RPMI7951 (cell line): ENCODE data around the gene MAPT. TPM values are rescaled to one million over a fixed set of nuclear protein-coding genes. Genes with fewer than 3 reads are reported as not detected.
"Not testable (repeated sequence)": the region's sequence is repeated elsewhere in the genome, so short reads cannot be mapped to it uniquely, and the experiment has no call there.

ENCODE experiments used
- DNase-seq: peaks from one replicate; pipeline ENCODE4 v3.0.0-alpha.2; 2012; ENCODE audit warnings: low read depth
- total RNA-seq: library from RNA; depleted of rRNA; stranded (reverse); fragments of >200 nt; shearing (Covaris generic); gene quantifications from 2 replicates; pipeline ENCODE4 v1.2.3, GENCODE V29; 2014

Gene MAPT
- total RNA-seq, 1 experiment from 2014 or later = 0.12 TPM

DNA sequence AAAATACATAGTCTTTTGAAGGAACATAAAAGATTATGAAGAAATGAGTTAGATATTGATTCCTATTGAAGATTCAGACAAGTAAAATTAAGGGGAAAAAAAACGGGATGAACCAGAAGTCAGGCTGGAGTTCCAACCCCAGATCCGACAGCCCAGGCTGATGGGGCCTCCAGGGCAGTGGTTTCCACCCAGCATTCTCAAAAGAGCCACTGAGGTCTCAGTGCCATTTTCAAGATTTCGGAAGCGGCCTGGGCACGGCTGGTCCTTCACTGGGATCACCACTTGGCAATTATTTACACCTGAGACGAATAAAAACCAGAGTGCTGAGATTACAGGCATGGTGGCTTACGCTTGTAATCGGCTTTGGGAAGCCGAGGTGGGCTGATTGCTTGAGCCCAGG lies 114.2 kb downstream of the MAPT start:
- DNase-seq = no peak

DNA sequence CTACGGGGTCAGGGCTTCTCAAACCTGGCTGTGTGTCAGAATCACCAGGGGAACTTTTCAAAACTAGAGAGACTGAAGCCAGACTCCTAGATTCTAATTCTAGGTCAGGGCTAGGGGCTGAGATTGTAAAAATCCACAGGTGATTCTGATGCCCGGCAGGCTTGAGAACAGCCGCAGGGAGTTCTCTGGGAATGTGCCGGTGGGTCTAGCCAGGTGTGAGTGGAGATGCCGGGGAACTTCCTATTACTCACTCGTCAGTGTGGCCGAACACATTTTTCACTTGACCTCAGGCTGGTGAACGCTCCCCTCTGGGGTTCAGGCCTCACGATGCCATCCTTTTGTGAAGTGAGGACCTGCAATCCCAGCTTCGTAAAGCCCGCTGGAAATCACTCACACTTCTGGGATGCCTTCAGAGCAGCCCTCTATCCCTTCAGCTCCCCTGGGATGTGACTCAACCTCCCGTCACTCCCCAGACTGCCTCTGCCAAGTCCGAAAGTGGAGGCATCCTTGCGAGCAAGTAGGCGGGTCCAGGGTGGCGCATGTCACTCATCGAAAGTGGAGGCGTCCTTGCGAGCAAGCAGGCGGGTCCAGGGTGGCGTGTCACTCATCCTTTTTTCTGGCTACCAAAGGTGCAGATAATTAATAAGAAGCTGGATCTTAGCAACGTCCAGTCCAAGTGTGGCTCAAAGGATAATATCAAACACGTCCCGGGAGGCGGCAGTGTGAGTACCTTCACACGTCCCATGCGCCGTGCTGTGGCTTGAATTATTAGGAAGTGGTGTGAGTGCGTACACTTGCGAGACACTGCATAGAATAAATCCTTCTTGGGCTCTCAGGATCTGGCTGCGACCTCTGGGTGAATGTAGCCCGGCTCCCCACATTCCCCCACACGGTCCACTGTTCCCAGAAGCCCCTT lies 115.6 kb downstream of the MAPT start:
- DNase-seq = peak; percentile 70

DNA sequence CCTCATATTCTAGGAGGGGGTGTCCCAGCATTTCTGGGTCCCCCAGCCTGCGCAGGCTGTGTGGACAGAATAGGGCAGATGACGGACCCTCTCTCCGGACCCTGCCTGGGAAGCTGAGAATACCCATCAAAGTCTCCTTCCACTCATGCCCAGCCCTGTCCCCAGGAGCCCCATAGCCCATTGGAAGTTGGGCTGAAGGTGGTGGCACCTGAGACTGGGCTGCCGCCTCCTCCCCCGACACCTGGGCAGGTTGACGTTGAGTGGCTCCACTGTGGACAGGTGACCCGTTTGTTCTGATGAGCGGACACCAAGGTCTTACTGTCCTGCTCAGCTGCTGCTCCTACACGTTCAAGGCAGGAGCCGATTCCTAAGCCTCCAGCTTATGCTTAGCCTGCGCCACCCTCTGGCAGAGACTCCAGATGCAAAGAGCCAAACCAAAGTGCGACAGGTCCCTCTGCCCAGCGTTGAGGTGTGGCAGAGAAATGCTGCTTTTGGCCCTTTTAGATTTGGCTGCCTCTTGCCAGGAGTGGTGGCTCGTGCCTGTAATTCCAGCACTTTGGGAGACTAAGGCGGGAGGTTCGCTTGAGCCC lies 116.3 kb downstream of the MAPT start:
- DNase-seq = no peak

DNA sequence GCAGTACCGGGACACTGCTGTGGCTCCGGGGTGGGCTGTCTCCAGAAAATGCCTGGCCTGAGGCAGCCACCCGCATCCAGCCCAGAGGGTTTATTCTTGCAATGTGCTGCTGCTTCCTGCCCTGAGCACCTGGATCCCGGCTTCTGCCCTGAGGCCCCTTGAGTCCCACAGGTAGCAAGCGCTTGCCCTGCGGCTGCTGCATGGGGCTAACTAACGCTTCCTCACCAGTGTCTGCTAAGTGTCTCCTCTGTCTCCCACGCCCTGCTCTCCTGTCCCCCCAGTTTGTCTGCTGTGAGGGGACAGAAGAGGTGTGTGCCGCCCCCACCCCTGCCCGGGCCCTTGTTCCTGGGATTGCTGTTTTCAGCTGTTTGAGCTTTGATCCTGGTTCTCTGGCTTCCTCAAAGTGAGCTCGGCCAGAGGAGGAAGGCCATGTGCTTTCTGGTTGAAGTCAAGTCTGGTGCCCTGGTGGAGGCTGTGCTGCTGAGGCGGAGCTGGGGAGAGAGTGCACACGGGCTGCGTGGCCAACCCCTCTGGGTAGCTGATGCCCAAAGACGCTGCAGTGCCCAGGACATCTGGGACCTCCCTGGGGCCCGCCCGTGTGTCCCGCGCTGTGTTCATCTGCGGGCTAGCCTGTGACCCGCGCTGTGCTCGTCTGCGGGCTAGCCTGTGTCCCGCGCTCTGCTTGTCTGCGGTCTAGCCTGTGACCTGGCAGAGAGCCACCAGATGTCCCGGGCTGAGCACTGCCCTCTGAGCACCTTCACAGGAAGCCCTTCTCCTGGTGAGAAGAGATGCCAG lies 117.6 kb downstream of the MAPT start:
- no peak for DNase-seq

DNA sequence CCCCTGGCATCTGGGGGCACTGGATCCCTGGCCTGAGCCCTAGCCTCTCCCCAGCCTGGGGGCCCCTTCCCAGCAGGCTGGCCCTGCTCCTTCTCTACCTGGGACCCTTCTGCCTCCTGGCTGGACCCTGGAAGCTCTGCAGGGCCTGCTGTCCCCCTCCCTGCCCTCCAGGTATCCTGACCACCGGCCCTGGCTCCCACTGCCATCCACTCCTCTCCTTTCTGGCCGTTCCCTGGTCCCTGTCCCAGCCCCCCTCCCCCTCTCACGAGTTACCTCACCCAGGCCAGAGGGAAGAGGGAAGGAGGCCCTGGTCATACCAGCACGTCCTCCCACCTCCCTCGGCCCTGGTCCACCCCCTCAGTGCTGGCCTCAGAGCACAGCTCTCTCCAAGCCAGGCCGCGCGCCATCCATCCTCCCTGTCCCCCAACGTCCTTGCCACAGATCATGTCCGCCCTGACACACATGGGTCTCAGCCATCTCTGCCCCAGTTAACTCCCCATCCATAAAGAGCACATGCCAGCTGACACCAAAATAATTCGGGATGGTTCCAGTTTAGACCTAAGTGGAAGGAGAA lies 118.2 kb downstream of the MAPT start:
- no peak for DNase-seq

DNA sequence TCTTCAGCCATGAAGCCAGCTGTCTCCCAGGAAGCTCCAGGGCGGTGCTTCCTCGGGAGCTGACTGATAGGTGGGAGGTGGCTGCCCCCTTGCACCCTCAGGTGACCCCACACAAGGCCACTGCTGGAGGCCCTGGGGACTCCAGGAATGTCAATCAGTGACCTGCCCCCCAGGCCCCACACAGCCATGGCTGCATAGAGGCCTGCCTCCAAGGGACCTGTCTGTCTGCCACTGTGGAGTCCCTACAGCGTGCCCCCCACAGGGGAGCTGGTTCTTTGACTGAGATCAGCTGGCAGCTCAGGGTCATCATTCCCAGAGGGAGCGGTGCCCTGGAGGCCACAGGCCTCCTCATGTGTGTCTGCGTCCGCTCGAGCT lies 118.8 kb downstream of the MAPT start:
- no peak for DNase-seq

DNA sequence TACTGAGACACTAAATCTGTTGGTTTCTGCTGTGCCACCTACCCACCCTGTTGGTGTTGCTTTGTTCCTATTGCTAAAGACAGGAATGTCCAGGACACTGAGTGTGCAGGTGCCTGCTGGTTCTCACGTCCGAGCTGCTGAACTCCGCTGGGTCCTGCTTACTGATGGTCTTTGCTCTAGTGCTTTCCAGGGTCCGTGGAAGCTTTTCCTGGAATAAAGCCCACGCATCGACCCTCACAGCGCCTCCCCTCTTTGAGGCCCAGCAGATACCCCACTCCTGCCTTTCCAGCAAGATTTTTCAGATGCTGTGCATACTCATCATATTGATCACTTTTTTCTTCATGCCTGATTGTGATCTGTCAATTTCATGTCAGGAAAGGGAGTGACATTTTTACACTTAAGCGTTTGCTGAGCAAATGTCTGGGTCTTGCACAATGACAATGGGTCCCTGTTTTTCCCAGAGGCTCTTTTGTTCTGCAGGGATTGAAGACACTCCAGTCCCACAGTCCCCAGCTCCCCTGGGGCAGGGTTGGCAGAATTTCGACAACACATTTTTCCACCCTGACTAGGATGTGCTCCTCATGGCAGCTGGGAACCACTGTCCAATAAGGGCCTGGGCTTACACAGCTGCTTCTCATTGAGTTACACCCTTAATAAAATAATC lies 119.3 kb downstream of the MAPT start:
- DNase-seq = peak; percentile 48

DNA sequence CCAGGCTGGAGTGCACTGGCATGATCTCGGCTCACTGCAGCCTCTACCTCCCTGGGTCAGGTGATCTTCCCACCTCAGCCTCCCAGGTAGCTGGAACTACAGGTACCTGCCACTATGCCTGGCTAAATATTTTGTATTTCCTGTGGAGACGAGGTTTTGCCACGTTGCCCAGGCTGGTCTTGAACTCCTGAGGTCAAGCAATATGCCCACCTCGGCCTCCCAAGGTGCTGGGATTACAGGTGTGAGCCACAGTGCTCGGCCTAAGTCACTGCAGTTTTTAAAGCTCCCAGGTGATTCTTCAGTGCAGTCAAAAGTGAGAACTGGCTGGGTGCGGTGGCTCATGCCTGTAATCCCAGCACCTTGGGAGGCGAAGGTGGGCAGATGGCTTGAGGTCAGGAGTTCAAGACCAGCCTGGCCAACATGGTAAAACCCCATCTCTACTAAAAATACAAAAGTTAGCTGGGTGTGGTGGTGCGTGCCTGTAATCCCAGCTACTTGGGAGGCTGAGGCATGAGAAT lies 125.1 kb downstream of the MAPT start:
- not testable (repeated sequence) for DNase-seq

DNA sequence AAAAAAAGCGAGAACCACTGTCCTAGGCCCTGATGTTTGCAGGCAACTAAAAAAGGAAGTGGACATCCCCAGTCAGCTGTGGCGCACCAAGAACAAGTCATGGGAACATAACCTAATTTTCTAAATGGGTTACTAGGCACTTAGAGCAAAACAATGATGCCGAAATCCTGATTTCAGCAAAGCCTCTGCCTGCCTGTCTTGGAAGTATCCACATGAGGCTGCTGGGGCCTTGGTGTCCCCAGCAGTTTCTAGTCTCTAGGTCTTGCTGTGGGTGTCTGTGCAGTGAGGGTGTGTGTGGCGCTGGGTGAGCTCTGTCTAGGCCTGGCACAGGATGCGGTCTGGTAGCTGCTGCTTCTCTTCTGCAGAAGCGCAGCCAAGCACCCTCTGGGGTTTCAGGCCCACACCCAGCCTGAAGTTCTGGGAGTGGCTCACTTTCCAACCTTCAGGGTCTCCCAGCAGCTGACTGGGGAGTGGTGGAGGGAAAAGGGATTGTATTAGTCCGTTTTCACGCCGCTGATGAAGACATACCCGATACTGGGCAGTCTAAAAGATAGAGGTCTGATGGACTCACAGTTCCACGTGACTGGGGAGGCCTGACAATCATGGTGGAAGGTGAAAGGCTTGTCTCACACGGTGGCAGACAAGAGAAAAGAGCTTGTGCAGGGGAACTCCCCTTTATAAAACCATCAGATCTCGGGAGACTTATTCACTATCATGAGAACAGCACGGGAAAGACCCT lies 125.8 kb downstream of the MAPT start:
- DNase-seq = no peak

DNA sequence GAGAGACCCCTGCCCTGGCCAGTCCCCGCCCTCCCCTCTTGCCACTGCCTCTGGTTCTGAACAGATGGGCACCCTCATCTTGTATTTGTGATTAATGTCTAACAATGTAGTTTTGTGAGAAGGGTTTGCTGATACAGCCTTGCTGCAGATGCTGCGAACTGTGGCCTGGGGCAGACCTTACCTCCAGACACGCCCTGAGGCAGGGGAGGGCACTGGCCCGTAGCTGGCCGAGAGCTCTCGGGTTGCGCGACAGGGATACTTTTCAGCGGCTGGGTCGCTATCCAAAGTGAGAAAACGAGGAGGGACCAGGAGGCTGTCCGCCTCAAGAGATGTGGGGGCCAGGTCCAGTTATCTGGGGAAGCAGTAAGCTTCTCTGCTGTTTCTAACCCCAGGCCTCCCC lies 126.6 kb downstream of the MAPT start:
- DNase-seq = no peak

DNA sequence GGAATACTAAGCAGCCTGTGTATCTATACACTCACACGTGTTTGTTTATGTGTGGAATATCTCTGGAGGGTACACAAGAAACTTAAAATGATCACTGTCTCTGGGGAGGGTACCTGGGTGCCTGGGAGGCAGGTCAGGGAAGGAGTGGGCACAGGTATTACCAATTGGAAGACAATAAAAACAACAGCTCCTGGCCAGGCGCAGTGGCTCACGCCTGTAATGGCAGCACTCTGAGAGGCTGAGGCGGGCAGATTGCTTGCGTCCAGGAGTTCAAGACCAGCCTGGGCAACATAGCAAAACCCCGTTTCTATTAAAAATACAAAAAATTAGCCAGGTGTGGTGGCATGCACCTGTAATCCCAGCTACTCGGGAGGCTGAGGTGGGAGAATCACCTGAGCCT lies 129.0 kb downstream of the MAPT start:
- not testable (repeated sequence) for DNase-seq

DNA sequence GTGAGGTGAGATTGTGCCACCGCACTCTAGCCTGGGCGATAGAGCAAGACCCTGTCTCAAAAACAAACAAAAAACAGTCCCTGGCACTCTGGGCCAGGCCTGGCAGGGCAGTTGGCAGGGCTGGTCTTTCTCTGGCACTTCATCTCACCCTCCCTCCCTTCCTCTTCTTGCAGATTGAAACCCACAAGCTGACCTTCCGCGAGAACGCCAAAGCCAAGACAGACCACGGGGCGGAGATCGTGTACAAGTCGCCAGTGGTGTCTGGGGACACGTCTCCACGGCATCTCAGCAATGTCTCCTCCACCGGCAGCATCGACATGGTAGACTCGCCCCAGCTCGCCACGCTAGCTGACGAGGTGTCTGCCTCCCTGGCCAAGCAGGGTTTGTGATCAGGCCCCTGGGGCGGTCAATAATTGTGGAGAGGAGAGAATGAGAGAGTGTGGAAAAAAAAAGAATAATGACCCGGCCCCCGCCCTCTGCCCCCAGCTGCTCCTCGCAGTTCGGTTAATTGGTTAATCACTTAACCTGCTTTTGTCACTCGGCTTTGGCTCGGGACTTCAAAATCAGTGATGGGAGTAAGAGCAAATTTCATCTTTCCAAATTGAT lies 129.5 kb downstream of the MAPT start:
- no peak for DNase-seq

DNA sequence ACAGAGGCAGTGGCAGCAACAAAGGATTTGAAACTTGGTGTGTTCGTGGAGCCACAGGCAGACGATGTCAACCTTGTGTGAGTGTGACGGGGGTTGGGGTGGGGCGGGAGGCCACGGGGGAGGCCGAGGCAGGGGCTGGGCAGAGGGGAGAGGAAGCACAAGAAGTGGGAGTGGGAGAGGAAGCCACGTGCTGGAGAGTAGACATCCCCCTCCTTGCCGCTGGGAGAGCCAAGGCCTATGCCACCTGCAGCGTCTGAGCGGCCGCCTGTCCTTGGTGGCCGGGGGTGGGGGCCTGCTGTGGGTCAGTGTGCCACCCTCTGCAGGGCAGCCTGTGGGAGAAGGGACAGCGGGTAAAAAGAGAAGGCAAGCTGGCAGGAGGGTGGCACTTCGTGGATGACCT lies 130.2 kb downstream of the MAPT start:
- DNase-seq = no peak

DNA sequence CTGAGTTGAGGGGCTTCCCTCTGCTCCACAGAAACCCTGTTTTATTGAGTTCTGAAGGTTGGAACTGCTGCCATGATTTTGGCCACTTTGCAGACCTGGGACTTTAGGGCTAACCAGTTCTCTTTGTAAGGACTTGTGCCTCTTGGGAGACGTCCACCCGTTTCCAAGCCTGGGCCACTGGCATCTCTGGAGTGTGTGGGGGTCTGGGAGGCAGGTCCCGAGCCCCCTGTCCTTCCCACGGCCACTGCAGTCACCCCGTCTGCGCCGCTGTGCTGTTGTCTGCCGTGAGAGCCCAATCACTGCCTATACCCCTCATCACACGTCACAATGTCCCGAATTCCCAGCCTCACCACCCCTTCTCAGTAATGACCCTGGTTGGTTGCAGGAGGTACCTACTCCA lies 130.7 kb downstream of the MAPT start:
- no peak for DNase-seq

DNA sequence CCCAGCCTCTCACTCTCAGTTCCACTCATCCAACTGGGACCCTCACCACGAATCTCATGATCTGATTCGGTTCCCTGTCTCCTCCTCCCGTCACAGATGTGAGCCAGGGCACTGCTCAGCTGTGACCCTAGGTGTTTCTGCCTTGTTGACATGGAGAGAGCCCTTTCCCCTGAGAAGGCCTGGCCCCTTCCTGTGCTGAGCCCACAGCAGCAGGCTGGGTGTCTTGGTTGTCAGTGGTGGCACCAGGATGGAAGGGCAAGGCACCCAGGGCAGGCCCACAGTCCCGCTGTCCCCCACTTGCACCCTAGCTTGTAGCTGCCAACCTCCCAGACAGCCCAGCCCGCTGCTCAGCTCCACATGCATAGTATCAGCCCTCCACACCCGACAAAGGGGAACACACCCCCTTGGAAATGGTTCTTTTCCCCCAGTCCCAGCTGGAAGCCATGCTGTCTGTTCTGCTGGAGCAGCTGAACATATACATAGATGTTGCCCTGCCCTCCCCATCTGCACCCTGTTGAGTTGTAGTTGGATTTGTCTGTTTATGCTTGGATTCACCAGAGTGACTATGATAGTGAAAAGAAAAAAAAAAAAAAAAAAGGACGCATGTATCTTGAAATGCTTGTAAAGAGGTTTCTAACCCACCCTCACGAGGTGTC lies 131.3 kb downstream of the MAPT start:
- no peak for DNase-seq

DNA sequence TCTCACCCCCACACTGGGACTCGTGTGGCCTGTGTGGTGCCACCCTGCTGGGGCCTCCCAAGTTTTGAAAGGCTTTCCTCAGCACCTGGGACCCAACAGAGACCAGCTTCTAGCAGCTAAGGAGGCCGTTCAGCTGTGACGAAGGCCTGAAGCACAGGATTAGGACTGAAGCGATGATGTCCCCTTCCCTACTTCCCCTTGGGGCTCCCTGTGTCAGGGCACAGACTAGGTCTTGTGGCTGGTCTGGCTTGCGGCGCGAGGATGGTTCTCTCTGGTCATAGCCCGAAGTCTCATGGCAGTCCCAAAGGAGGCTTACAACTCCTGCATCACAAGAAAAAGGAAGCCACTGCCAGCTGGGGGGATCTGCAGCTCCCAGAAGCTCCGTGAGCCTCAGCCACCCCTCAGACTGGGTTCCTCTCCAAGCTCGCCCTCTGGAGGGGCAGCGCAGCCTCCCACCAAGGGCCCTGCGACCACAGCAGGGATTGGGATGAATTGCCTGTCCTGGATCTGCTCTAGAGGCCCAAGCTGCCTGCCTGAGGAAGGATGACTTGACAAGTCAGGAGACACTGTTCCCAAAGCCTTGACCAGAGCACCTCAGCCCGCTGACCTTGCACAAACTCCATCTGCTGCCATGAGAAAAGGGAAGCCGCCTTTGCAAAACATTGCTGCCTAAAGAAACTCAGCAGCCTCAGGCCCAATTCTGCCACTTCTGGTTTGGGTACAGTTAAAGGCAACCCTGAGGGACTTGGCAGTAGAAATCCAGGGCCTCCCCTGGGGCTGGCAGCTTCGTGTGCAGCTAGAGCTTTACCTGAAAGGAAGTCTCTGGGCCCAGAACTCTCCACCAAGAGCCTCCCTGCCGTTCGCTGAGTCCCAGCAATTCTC lies 132.1 kb downstream of the MAPT start:
- DNase-seq = no peak

DNA sequence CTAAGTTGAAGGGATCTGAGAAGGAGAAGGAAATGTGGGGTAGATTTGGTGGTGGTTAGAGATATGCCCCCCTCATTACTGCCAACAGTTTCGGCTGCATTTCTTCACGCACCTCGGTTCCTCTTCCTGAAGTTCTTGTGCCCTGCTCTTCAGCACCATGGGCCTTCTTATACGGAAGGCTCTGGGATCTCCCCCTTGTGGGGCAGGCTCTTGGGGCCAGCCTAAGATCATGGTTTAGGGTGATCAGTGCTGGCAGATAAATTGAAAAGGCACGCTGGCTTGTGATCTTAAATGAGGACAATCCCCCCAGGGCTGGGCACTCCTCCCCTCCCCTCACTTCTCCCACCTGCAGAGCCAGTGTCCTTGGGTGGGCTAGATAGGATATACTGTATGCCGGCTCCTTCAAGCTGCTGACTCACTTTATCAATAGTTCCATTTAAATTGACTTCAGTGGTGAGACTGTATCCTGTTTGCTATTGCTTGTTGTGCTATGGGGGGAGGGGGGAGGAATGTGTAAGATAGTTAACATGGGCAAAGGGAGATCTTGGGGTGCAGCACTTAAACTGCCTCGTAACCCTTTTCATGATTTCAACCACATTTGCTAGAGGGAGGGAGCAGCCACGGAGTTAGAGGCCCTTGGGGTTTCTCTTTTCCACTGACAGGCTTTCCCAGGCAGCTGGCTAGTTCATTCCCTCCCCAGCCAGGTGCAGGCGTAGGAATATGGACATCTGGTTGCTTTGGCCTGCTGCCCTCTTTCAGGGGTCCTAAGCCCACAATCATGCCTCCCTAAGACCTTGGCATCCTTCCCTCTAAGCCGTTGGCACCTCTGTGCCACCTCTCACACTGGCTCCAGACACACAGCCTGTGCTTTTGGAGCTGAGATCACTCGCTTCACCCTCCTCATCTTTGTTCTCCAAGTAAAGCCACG lies 133.0 kb downstream of the MAPT start:
- no peak for DNase-seq

DNA sequence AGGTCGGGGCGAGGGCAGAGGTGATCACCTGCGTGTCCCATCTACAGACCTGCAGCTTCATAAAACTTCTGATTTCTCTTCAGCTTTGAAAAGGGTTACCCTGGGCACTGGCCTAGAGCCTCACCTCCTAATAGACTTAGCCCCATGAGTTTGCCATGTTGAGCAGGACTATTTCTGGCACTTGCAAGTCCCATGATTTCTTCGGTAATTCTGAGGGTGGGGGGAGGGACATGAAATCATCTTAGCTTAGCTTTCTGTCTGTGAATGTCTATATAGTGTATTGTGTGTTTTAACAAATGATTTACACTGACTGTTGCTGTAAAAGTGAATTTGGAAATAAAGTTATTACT lies 133.6 kb downstream of the MAPT start:
- no peak for DNase-seq
